ENCODE data around the gene MAPK10.

DNA sequence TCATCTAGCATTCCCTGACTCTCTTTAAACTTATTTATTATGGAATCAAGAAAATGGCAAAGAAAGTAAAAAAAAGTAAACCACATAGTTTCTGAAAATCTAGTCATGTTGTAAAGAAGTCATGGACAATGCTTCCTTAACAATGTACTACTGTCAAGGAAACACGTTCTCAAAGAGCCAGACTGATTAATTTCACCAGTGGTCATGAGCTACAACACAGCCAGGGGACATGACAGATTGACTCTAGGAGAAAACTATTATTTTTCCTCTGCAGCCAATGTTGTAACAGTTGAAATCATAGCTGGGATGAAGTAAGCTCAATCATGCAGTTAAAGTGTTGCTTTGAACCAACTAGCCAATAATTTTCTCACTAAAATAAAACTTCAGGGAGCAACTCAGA lies 109.2 kb downstream of the MAPK10 start:
- TF ChIP-seq EZH2phosphoT487 (IDR thresholded peaks at IDR 0.05; ENCODE audit: borderline replicate concordance, low read length), result no peak
- no peak for TF ChIP-seq CTCF (conservative IDR thresholded peaks at IDR 0.05; ENCODE audit: low read depth, low read length)

All from PC-3 (cell line).